Measurements from ENCODE around the gene PKP2. TPM values are rescaled to one million over a fixed set of nuclear protein-coding genes. Genes with fewer than 3 reads are reported as not detected.

PKP2 gene
- total RNA-seq, 2 experiments from 2014 or later, result not detected

DNA sequence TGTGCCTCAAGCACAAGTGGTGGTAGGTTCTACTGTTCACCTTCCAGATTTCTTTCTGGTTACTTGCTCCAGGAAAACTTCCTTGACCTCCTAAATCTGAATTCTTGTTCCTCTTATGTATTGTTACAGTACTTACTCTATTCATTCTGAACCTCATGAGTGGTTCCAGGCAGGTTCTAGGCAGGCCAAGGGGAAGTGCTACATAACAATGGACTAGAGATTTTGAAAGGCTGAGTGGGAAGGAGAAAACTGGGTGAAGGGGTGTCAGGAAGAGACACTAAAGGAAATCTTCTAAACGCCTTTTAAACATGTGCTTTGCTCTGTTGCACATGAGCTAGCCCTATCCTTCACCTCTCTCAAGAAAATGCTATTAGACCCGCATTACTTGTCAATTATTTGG lies 142.5 kb downstream of the PKP2 start:
- intact Hi-C loops (cut with micrococcal nuclease; ENCODE audit: unreplicated experiment), result loop anchor here (2.0 kb wide), 1 partner anchor 75 kb away; the partner anchor contains the start of gene DNM1L
- H2AFZ ChIP-seq (ENCODE audit: low read length), result no peak overlapping the region
- H3K9me3 ChIP-seq (ENCODE audit: low read length), result no peaks in the 10 kb centered on the region
- H3K9me2 ChIP-seq (ENCODE audit: insufficient read depth, low read length), result no peaks in the 10 kb centered on the region
- CTCF ChIA-PET (ENCODE audit: unreplicated experiment), result interaction anchor here (1.3 kb wide), 1 partner anchor 82 kb away, joined by 4 read pairs; no protein-coding TSS in a partner anchor
- peak overlapping the region; percentile 85 for H3K4me3 ChIP-seq (ENCODE audit: low read depth, low read length, poor library complexity, severe bottlenecking)
- no TSS peak for BruUV-seq (replicated peaks)
- peaks cover 51% of the 10 kb centered on the region for H3K36me3 ChIP-seq (ENCODE audit: insufficient read depth, low read length)
- DNase-seq (ENCODE audit: low spot score), result no peak
- H4K20me1 ChIP-seq (ENCODE audit: insufficient read depth, low read length), result 0 out of 2 replicates have a peak, but pooled peaks cover 6% of the 10 kb centered on the region
- TF ChIP-seq, protein P1, sequence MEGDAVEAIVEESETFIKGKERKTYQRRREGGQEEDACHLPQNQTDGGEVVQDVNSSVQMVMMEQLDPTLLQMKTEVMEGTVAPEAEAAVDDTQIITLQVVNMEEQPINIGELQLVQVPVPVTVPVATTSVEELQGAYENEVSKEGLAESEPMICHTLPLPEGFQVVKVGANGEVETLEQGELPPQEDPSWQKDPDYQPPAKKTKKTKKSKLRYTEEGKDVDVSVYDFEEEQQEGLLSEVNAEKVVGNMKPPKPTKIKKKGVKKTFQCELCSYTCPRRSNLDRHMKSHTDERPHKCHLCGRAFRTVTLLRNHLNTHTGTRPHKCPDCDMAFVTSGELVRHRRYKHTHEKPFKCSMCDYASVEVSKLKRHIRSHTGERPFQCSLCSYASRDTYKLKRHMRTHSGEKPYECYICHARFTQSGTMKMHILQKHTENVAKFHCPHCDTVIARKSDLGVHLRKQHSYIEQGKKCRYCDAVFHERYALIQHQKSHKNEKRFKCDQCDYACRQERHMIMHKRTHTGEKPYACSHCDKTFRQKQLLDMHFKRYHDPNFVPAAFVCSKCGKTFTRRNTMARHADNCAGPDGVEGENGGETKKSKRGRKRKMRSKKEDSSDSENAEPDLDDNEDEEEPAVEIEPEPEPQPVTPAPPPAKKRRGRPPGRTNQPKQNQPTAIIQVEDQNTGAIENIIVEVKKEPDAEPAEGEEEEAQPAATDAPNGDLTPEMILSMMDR (conservative IDR thresholded peaks at IDR 0.05; ENCODE audit: low read length), result no peak
- no peak for TF ChIP-seq EZH2phosphoT487 (IDR thresholded peaks at IDR 0.05; ENCODE audit: borderline replicate concordance, low read depth, low read length)
- H3K4me1 ChIP-seq (ENCODE audit: insufficient read depth, low read length, poor library complexity, severe bottlenecking), result peaks cover 22% of the 10 kb centered on the region
- peak overlapping the region; percentile 75 for H3K27ac ChIP-seq (ENCODE audit: low read depth, low read length, poor library complexity, severe bottlenecking)
- POLR2A ChIA-PET, result interaction anchor here (0.5 to 2.1 kb wide), 4 partner anchors 8 to 1268 kb away, joined by 3 to 7 read pairs (median 4); no protein-coding TSS in a partner anchor
- peaks cover 31% of the 10 kb centered on the region for H3K79me2 ChIP-seq (ENCODE audit: insufficient read depth, low read depth, low read length)
- H3K4me2 ChIP-seq (ENCODE audit: low read length), result peak overlapping the region; percentile 87

- ChIA-PET POLR2A (no interaction called here), CTCF (ENCODE audit: unreplicated experiment) (no interaction called here)
- H3K9me2 ChIP-seq (ENCODE audit: insufficient read depth, low read length), result no peaks in the 10 kb centered on the region
- TF ChIP-seq, protein P1 (conservative IDR thresholded peaks at IDR 0.05; ENCODE audit: low read length), result no peak
- no peak for TF ChIP-seq EZH2phosphoT487 (IDR thresholded peaks at IDR 0.05; ENCODE audit: borderline replicate concordance, low read depth, low read length)
- no peak for DNase-seq (ENCODE audit: low spot score)
- no peak overlapping the region for H2AFZ ChIP-seq (ENCODE audit: low read length)
- H3K4me1 ChIP-seq (ENCODE audit: insufficient read depth, low read length, poor library complexity, severe bottlenecking), result peaks cover 22% of the 10 kb centered on the region
- H3K79me2 ChIP-seq (ENCODE audit: insufficient read depth, low read depth, low read length), result peaks cover 31% of the 10 kb centered on the region
- H3K36me3 ChIP-seq (ENCODE audit: insufficient read depth, low read length), result peaks cover 56% of the 10 kb centered on the region
- intact Hi-C loops (cut with micrococcal nuclease; ENCODE audit: unreplicated experiment), result loop anchor here (2.0 kb wide), 1 partner anchor 75 kb away; the partner anchor contains the start of gene DNM1L
- H3K4me2 ChIP-seq (ENCODE audit: low read length), result peak overlapping the region; percentile 87
- H4K20me1 ChIP-seq (ENCODE audit: insufficient read depth, low read length), result 0 out of 2 replicates have a peak, but pooled peaks cover 6% of the 10 kb centered on the region
- BruUV-seq (replicated peaks), result no TSS peak
- no peak overlapping the region for H3K27ac ChIP-seq (ENCODE audit: low read depth, low read length, poor library complexity, severe bottlenecking)
- peak overlapping the region; percentile 85 for H3K4me3 ChIP-seq (ENCODE audit: low read depth, low read length, poor library complexity, severe bottlenecking)
- H3K9me3 ChIP-seq (ENCODE audit: low read length), result no peaks in the 10 kb centered on the region
These were observed 143.0 kb downstream of the PKP2 start for GRCh38 chr12:32753605-32754004.

- Histone ChIP-seq H3K9me2 (ENCODE audit: insufficient read depth, low read length) (no peaks in the 10 kb centered on the region), H3K4me2 (ENCODE audit: low read length) (no peak overlapping the region), H3K4me3 (ENCODE audit: low read depth, low read length, poor library complexity, severe bottlenecking) (no peak overlapping the region), H3K79me2 (ENCODE audit: insufficient read depth, low read depth, low read length) (no peaks in the 10 kb centered on the region), H4K20me1 (ENCODE audit: insufficient read depth, low read length) (no peaks in the 10 kb centered on the region), H2AFZ (ENCODE audit: low read length) (no peak overlapping the region), H3K27ac (ENCODE audit: low read depth, low read length, poor library complexity, severe bottlenecking) (no peak overlapping the region), H3K9me3 (ENCODE audit: low read length) (no peaks in the 10 kb centered on the region), H3K36me3 (ENCODE audit: insufficient read depth, low read length) (peaks cover 98% of the 10 kb centered on the region), H3K4me1 (ENCODE audit: insufficient read depth, low read length, poor library complexity, severe bottlenecking) (no peaks in the 10 kb centered on the region)
- DNase-seq (ENCODE audit: low spot score), result no peak
- ChIA-PET POLR2A (no interaction called here), CTCF (ENCODE audit: unreplicated experiment) (no interaction called here)
- intact Hi-C loops (cut with micrococcal nuclease; ENCODE audit: unreplicated experiment), result no loop called here
- no TSS peak for BruUV-seq (replicated peaks)
- TF ChIP-seq, protein P1 (conservative IDR thresholded peaks at IDR 0.05; ENCODE audit: low read length), result no peak
- no peak for TF ChIP-seq EZH2phosphoT487 (IDR thresholded peaks at IDR 0.05; ENCODE audit: borderline replicate concordance, low read depth, low read length)
These were observed 153.3 kb downstream of the PKP2 start for GRCh38 chr12:32743264-32743663.

Measured in OCI-LY7 (cell line).